HCT116 (cell line): ENCODE results near the gene AFP. TPM values are rescaled to one million over a fixed set of nuclear protein-coding genes. Genes with fewer than 3 reads are reported as not detected.

Experiments
- ATAC-seq: fragments of 200-7000 bp; cut with Tn5 transposase; 2 replicates; pipeline ENCODE4 v1.9.1; 2020; ENCODE audit warnings: mild to moderate bottlenecking, moderate library complexity
- BruUV-seq: library from RNA; stranded (reverse); fragments of 400-500 nt; replicated peaks from 2 replicates; lab custom pipeline; 2021; lab: Mats Ljungman, UMichigan
- CTCF ChIA-PET: fragments of 300-600 bp; sonication (Branson Sonifier 250); formaldehyde crosslinking; loops from one replicate; lab custom pipeline; 2021; ENCODE audit warnings: antibody characterized with exemption; lab: Charles Lee
- POLR2A ChIA-PET: fragments of 300-600, 350-600 bp; sonication (Branson Sonifier 250); formaldehyde crosslinking; loops from one replicate; lab custom pipeline; 2021; ENCODE audit warnings: antibody characterized with exemption; lab: Charles Lee
- RAD21 ChIA-PET, 2 experiments: fragments of 300-600 bp; sonication (Branson Sonifier 250); formaldehyde crosslinking; loops; one replicate each; lab custom pipeline; 2023; ENCODE audit warnings: low total read pairs in 2 of 2; ENCODE audit not compliant: uncharacterized antibody in 2 of 2, unreplicated experiment in 2 of 2, low non-redundant PET in 1 of 2; lab: Charles Lee
- DNase-seq: peaks from one replicate; pipeline ENCODE4 v3.0.0-alpha.2; 2010; ENCODE audit warnings: low read depth, low spot score
- H2AFZ ChIP-seq: fragments of 200-600 bp; shearing (Covaris generic), sonication (generic); 2 replicates; pipeline ENCODE4 v1.6.1; 2017; ENCODE audit warnings: low read depth, mixed run types, mixed read lengths, antibody characterized with exemption, low read length; ENCODE audit not compliant: poor library complexity, severe bottlenecking
- H3K27ac ChIP-seq: 2 replicates; pipeline ENCODE4 v1.5.1; 2012; ENCODE audit warnings: low read depth, low read length
- H3K27me3 ChIP-seq: fragments of 200-600 bp; sonication (generic); 2 replicates; pipeline ENCODE4 v1.6.1; 2016; ENCODE audit warnings: mixed run types, low read length, mixed read lengths; ENCODE audit not compliant: insufficient read depth
- H3K36me3 ChIP-seq, 2 experiments: fragments of 200-500 bp in 1 of 2; fragments of 200-600 bp in 1 of 2; sonication (Bioruptor generic) in 1 of 2; sonication (generic) in 1 of 2; 2 replicates each; pipeline versions ENCODE4 v1.5.1 to v1.6.1; 2014 to 2016; ENCODE audit warnings: low read length in 2 of 2, inconsistent platforms in 1 of 2, mixed read lengths in 1 of 2, mixed run types in 1 of 2; ENCODE audit not compliant: insufficient read depth in 2 of 2, control insufficient read depth in 1 of 2
- H3K4me1 ChIP-seq, 2 experiments: fragments of 200-600 bp in 1 of 2; sonication (generic) in 1 of 2; 2 replicates each; pipeline versions ENCODE4 v1.5.1 to v1.6.1; 2012 to 2017; ENCODE audit warnings: low read length in 2 of 2, inconsistent platforms in 1 of 2, mild to moderate bottlenecking in 1 of 2, mixed read lengths in 1 of 2, mixed run types in 1 of 2, moderate library complexity in 1 of 2; ENCODE audit not compliant: insufficient read depth in 2 of 2, control insufficient read depth in 1 of 2
- H3K4me2 ChIP-seq: fragments of 200-600 bp; sonication (generic); 2 replicates; pipeline ENCODE4 v1.6.1; 2017; ENCODE audit warnings: mixed run types, low read length, mixed read lengths
- H3K4me3 ChIP-seq, 2 experiments: fragments of 200-600 bp in 1 of 2; sonication (generic) in 1 of 2; replicated peaks in 1 of 2; 2 replicates each; pipeline ENCODE4 v1.5.1; 2011 to 2016; ENCODE audit warnings: low read length in 2 of 2, control low read depth in 1 of 2, low read depth in 1 of 2, mild to moderate bottlenecking in 1 of 2, mixed read lengths in 1 of 2, mixed run types in 1 of 2
- H3K79me2 ChIP-seq: fragments of 200-600 bp; sonication (generic); 2 replicates; pipeline ENCODE4 v1.6.1; 2017; ENCODE audit warnings: mild to moderate bottlenecking, mixed run types, low read length, moderate library complexity, mixed read lengths; ENCODE audit not compliant: insufficient read depth
- H3K9ac ChIP-seq: fragments of 200-600 bp; sonication (generic); 2 replicates; pipeline ENCODE4 v1.6.1; 2016; ENCODE audit warnings: low read length, mixed read lengths
- H3K9me2 ChIP-seq: fragments of 200-600 bp; sonication (generic), shearing (Covaris generic); 2 replicates; pipeline ENCODE4 v1.6.1; 2017; ENCODE audit warnings: mixed run types, mild to moderate bottlenecking, moderate library complexity; ENCODE audit not compliant: insufficient read depth
- H3K9me3 ChIP-seq, 2 experiments: fragments of 200-500 bp in 1 of 2; fragments of 200-600 bp in 1 of 2; sonication (Bioruptor generic) in 1 of 2; sonication (generic) in 1 of 2; 2 replicates each; pipeline ENCODE4 v1.6.1; 2014 to 2017; ENCODE audit warnings: low read length in 2 of 2, mixed read lengths in 2 of 2, inconsistent platforms in 1 of 2, low read depth in 1 of 2, mild to moderate bottlenecking in 1 of 2, mixed run types in 1 of 2, moderate library complexity in 1 of 2; ENCODE audit not compliant: control insufficient read depth in 1 of 2, insufficient read depth in 1 of 2
- H4K20me1 ChIP-seq: fragments of 200-600 bp; sonication (generic), shearing (Covaris generic); 2 replicates; pipeline ENCODE4 v1.6.1; 2017; ENCODE audit warnings: mixed run types, mild to moderate bottlenecking, moderate library complexity; ENCODE audit not compliant: insufficient read depth
- CBX3 ChIP-seq: IDR thresholded peaks from 2 replicates; pipeline ENCODE4 v1.6.1; 2012; ENCODE audit warnings: low read depth
- CEBPB ChIP-seq: IDR thresholded peaks from 2 replicates; pipeline ENCODE4 v1.6.1; 2012; ENCODE audit warnings: low read depth
- EGR1 ChIP-seq: IDR thresholded peaks from 2 replicates; pipeline ENCODE4 v1.6.1; 2012; ENCODE audit warnings: low read depth
- FOSL1 ChIP-seq: IDR thresholded peaks from 2 replicates; pipeline ENCODE4 v1.6.1; 2012; ENCODE audit warnings: low read depth
- MAX ChIP-seq: IDR thresholded peaks from 2 replicates; pipeline ENCODE4 v1.6.1; 2012
- SP1 ChIP-seq: IDR thresholded peaks from 2 replicates; pipeline ENCODE4 v1.6.1; 2012; ENCODE audit warnings: low read depth
- SRF ChIP-seq: IDR thresholded peaks from 2 replicates; pipeline ENCODE4 v1.6.1; 2012; ENCODE audit warnings: low read depth
- TCF7L2 ChIP-seq: IDR thresholded peaks from 2 replicates; pipeline ENCODE4 v1.7.0; 2011; ENCODE audit warnings: borderline replicate concordance, inconsistent platforms; ENCODE audit not compliant: insufficient read depth, insufficient read length; ENCODE audit errors: extremely low read depth
- ZBTB33 ChIP-seq: IDR thresholded peaks from 2 replicates; pipeline ENCODE4 v1.6.1; 2011; ENCODE audit warnings: mild to moderate bottlenecking, low read length, moderate library complexity; ENCODE audit not compliant: insufficient replicate concordance; ENCODE audit errors: extremely low read depth
- ZFX ChIP-seq: fragments of 450-650 bp; IDR thresholded peaks from 2 replicates; pipeline ENCODE4 v1.6.1; 2017
- ZNF274 ChIP-seq: fragments of 200-500 bp; sonication (Bioruptor generic); IDR thresholded peaks from 2 replicates; pipeline ENCODE4 v1.6.1; 2014; ENCODE audit warnings: mild to moderate bottlenecking, low read depth, low read length, inconsistent platforms
- intact Hi-C: fragments of 100-400 bp; cut with micrococcal nuclease; formaldehyde crosslinking; loops from 2 replicates; pipeline ENCODE4 v1.10.0; 2022
- total RNA-seq: library from RNA; stranded (reverse); gene quantifications from one replicate; pipeline ENCODE4 v1.2.1, GENCODE V29; 2021; ENCODE audit not compliant: unreplicated experiment

Gene AFP
- total RNA-seq, 1 experiment from 2014 or later = 1.6 TPM

GRCh38 chr4:73431813-73432168 lies 4.2 kb upstream of the AFP start (continued):
- TF ChIP-seq TCF7L2 (no peak), ZFX (no peak), SP1 (no peak), CEBPB (no peak), EGR1 (no peak), CBX3 (no peak), MAX (no peak), FOSL1 (no peak), SRF (no peak), ZBTB33 (no peak)

GRCh38 chr4:73432169-73433000 lies 3.6 kb upstream of the AFP start:
- RAD21 ChIA-PET = no interaction called here
- Histone ChIP-seq H3K9me2 (no peaks in the 10 kb centered on the region), H3K4me1 (no peaks in the 10 kb centered on the region), H3K36me3 (no peaks in the 10 kb centered on the region), H3K27ac (no peak overlapping the region), H4K20me1 (no peaks in the 10 kb centered on the region), H3K9me3 (no peaks in the 10 kb centered on the region), H2AFZ (no peak overlapping the region), H3K79me2 (no peaks in the 10 kb centered on the region), H3K9ac (no peak overlapping the region), H3K4me3 (no peak overlapping the region), H3K27me3 (no peaks in the 10 kb centered on the region), H3K4me2 (no peak overlapping the region)
- CTCF ChIA-PET = interaction anchor here (1.3 kb wide), 1 partner anchor 14 kb away, joined by 6 read pairs; no protein-coding TSS in a partner anchor
- intact Hi-C loops = no loop called here
- POLR2A ChIA-PET = no interaction called here
- ATAC-seq (no peak), DNase-seq (no peak)
- BruUV-seq = no TSS peak
- TF ChIP-seq ZNF274 = no peak
